Measurements from ENCODE around the gene PCNX2.

- TF ChIP-seq REST (IDR thresholded peaks at IDR 0.05; ENCODE audit: low read depth) (no peak), USF1 (IDR thresholded peaks at IDR 0.05) (no peak)
These were observed 308.3 kb downstream of the PCNX2 start for GRCh38 chr1:232987046-232987773.
